ENCODE measurements around the gene NGLY1.
A peak's percentile ranks its signal among the peaks of the same experiment; 100 is the strongest.

NGLY1 gene, protein sequence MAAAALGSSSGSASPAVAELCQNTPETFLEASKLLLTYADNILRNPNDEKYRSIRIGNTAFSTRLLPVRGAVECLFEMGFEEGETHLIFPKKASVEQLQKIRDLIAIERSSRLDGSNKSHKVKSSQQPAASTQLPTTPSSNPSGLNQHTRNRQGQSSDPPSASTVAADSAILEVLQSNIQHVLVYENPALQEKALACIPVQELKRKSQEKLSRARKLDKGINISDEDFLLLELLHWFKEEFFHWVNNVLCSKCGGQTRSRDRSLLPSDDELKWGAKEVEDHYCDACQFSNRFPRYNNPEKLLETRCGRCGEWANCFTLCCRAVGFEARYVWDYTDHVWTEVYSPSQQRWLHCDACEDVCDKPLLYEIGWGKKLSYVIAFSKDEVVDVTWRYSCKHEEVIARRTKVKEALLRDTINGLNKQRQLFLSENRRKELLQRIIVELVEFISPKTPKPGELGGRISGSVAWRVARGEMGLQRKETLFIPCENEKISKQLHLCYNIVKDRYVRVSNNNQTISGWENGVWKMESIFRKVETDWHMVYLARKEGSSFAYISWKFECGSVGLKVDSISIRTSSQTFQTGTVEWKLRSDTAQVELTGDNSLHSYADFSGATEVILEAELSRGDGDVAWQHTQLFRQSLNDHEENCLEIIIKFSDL

DNA sequence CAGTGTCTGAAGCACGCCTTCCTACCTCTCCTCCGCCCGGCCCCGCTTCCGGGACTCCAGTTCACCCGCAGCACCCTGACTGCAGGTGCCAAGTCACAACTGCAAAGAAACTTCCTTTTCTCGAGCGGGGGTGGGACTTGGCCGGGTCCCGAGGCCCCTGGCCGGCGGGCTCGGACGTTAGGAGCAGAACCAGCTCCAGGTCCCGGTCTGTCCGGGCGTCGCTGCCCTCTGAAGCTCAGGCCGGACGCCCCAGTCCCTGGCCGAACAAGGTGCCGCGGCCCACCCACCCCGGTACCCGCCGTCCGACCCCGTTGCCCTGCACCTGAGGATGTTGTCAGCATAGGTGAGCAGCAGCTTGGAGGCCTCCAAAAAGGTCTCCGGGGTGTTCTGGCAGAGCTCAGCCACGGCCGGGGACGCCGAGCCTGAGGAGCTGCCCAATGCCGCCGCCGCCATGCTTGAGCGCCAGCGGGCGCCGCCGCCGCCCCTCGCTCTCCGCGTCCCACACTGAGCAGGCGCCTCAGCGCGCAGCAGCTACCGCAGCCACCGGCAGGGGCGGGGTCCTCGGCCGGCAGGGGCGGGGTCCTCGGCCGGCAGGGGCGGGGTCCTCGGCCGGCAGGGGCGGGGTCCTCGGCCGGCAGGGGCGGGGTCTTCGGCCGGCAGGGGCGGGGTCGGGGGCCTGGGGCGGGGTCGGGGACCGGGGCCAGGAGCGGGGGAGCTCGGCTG lies at the start of gene NGLY1:
Gene NGLY1 (minus strand): TSS at position 506 of the 723 bp plus-strand sequence. CDS start 53 bp downstream, at position 453.
- peak; percentile 91 for DNase-seq

DNA sequence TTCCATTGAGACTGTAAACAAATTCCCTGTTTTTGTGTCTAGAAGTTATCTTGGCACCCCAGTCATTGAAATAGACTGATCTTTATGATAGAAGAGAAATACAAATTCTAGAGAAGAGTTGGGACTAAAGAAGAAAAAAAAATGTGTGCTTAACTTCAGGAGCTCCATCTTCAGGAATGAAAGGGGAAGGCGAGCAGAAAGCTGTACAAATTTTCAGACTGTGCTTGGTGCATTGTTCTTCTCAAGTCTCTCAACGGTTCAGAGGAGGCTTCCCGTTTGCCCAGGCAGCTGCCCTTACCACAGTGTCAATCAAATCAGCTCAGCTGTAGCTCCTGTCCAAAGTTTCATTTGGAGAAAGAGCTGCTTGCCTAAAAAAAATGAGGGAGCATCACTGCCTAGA lies 48.3 kb upstream of the NGLY1 start:
- peak; percentile 80 for DNase-seq

DNA sequence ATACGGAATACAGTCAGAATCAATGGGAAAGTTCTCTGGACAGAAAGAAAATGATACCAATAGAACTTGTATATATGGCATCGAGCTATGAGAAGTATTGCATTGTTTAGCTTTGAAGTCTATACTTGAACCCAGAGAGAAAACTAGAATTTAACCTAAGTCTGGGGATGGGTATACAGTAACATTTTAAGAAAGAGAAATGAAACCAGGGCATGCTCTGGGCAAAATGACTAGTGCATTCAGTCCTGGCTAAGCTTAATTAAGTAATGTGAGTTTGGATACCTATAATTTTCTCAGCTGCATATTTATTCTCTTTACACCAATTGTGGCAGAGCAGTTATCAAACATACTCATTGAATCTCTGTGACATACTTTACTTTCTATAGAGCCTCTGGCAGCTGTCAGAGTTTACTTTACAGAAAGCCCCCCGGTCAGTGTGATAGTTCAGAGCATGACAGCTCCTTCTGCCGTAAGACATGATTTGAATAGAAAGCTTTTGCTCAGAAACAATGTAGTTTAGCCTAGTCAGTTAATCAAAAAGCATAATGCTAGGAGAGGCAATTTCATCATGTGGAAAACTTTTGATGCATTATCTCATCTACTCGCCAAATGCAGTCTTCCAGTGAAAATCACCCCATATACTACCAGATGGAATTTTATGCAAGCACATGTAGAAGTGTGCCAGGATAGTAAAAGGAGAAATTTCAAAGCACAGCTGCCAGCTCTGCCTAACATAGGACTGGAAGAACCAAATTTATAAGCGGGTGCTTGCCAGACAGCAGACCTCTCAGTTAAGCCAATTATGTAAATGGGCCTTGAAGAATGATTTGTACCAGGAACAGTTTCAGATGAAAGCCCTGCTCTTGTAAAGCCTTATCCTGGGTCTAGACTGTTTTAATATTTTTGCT lies 47.4 kb upstream of the NGLY1 start:
- DNase-seq, result peak; percentile 87

DNA sequence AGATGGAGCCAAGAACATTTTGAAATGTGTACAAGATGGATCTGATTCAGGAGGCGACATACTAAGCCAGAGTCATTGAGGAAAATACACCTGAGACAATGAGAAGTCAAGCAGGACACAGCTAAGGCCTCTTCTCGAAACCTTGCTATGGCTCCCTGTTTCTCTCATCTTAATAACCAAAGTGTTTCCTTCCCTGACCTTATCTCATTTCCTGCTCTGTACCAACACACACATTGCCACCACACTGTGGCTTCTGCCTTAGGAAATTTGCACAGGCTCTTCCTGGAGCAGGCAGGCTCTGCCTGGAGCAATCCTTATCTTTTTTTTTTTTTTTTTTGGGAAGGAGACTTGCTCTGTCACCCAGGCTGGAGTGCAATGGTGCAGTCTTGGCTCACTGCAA lies 43.3 kb upstream of the NGLY1 start:
- no peak for DNase-seq

DNA sequence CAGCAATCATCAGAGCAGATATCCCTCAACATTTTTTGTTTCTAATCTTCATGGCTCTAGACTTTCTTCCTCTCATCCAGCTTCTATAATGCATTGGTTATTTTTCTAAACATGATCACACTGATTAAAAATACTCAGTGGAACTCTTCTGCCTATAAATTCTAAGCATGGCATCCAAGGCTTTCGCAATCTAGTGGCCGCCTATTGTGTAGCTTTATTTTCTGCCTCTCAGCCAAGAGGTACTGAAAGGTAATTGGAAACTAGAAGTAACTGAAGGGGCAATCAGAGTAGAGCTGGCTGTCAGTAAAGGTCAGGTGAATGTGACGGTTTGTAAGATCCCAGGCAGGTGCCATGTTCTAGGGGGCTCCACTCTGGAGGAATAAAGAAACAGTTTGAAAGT lies 40.1 kb upstream of the NGLY1 start:
- DNase-seq, result no peak

DNA sequence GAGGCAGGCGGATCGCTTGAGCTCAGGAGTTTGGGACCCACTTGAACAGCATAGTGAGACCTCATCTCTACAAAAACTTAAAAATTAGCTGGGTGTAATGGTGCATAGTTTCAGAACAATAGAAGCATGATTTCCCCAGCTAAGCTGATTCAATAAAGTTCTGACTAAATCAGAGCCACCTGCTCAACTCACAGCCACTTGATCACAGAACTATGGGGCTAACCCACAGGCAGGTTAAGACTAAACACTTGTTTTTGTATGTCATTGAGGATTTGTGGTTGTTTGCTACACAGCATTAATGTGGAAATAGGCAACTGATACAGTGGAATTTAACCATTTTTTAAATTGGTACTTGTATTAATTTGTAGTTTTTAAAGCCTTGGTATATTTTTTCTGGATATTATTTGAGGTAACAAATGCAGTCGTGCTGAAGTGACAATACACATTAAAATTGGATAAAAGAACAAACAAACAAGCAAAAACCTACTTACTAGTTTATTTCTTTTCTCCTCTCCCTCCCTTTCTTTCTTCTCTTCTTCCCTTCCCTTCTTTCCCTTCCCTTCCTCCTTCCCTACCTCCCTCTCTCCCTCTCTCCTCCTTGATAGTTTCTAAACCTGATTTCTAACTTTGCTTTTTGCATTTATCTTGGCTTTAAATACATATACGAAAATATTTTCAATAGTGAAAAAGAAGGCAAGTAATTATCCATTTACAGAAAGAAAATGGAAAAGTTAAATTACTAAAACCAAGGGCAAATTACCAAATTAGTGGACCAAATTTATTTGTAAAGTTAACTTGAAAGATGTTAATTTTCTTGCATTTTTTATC lies 38.7 kb upstream of the NGLY1 start:
- DNase-seq, result no peak

DNA sequence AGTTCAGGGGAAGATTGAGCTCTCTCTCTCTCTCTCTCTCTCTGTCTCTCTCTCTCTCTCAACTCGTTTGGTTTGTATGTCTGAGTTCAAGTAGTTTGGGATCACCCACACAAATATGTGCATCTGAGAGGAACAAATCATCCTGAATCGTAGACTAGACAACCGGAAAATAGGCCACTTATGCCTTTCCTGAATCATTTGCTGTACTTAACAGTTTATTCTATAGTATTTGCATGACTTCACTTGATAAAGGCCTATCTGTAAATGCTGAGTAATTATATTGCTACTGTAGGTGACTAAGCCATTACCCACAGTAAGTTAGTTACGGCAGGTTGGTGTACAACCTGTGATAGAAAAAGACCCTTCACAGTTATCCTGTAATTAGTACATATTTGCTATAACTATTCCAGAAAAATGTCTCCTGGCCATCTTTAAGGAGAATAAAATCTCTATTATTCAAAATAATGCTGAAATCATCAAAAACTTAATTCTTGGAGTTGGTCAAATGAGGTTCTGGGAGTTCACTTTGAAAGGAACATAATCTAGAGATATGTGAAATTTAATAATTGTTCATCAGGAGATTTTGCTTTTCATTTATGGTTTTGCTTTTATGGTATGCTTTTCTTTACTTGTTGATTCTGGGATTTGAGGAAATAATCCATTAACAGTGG lies 37.7 kb upstream of the NGLY1 start:
- DNase-seq, result no peak

DNA sequence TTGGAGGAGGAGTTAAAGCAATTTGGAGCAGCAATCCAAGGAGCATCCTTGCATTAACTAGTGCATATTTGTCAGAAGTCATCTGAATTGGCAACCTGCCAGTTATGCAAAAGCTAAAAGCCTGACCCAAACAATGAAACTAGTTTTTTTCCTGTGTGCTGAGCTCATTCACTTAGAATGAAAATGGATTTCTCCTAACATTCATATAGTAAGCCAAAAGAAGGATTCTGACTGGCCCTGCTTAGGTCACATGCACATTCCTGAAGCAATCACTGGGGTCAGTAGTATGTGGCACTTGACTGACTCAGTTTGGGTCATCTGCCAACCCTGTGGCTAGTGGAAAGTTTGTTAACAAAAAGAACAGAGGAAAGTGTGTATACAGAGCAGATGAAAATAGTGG lies 37.1 kb upstream of the NGLY1 start:
- DNase-seq, result peak; percentile 50

DNA sequence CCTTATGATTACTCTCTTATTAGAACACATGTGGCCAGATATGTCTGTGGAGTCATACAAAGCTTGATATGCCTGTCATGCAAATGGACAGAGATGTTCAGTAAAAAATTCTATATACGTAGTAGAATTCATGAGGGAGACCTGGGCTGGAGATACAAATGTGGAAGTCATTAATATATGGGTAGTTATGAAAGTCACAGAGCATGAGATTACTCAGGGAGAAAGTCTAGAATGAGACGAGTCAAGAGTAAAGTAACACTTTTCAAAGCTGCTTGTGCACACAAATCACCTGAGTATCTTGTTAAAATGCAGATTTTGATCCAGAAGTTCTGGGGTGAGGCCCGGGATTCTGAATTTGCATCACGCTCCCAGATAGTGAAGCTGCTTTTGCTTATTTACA lies 35.1 kb upstream of the NGLY1 start:
- no peak for DNase-seq

DNA sequence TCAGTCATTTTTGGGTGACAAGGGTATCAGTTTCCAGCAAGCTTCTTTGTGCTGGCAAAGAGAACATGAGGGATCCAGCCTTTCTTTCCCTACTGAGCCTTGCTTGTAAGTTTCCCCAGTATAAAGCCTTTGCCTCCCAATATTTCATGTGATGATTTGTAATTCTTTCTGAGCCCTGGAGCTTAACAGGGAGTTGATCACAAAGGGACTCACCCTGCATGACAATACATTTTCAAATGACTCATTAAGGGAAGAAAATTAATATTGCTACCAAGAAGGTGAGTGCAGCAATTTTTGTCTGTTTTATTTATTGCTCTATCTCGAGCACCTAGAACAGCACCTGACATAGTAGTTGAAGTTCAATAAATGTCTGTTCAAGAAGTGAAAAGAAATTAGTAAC lies 34.4 kb upstream of the NGLY1 start:
- DNase-seq, result no peak

DNA sequence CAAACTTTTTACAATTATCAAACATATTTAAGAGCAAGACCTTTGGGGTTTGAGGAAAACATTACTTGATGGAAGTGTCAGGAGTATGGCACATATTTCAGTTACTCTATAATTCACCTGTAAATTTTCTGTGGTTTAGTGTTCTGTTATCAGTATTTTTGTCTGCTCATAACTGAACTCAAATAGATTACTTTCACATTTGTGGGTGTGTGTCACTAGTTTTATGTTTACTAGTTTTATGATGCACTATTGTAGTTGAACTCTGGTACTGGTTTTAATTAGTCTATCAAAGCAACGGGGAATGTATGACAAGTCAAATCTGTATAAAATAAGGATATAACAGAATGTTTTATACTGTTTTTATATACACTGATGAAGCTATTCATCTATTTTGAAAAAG lies 33.9 kb upstream of the NGLY1 start:
- no peak for DNase-seq

DNA sequence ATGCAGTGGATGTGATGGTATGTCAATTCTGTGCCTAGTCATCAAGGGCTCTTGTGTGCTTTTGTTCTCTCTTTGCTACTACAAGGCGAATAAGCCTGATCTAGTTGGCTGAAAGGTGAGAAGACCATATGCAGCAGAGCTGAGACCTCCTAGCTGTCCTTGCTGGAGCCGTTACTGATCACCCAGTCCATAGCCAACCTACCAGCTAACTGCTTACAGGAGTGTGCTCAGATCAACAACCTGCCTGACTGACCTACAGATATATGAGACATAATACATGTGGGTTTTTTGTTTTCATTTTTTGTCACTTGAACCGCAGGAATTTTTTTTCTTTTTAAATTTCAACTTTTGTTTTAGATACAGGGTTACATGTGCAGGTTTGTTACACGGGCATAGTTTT lies 29.4 kb upstream of the NGLY1 start:
- DNase-seq, result no peak

DNA sequence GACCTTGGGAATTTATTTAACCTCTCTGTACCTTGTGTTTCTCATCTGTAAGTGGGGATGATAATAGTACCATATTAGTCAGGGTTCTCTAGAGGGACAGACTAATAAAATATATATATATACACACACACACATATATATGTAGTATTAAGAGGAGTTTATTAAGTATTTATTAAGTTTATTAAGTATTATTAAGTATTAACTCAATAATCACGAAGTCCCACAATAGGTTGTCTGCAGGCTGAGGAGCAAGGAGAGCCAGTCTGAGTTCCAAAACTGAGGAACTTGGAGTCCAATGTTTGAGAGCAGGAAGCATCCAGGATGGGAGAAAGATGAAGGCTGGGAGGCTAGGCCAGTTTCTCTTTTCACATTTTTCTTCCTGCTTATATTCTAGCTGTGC lies 21.4 kb upstream of the NGLY1 start:
- no peak for DNase-seq

DNA sequence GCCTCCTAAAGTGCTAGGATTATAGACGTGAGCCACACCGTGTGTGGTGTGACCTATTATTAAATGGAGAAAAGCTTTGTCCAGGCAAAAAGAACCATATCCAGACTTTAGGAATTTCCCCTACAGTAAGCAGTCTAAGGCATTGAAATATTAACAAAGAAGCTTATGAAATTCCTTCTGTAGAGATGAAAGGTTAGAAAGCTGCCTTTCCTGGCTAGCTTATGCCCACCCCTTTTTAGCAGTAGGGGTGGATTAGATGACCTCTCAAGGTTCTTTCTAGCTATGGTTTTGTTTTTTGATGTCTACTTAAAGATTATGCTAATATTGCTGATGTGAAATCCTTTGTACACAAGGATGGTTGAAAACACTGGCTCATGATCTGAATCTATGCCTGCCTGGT lies 20.6 kb upstream of the NGLY1 start:
- no peak for DNase-seq

DNA sequence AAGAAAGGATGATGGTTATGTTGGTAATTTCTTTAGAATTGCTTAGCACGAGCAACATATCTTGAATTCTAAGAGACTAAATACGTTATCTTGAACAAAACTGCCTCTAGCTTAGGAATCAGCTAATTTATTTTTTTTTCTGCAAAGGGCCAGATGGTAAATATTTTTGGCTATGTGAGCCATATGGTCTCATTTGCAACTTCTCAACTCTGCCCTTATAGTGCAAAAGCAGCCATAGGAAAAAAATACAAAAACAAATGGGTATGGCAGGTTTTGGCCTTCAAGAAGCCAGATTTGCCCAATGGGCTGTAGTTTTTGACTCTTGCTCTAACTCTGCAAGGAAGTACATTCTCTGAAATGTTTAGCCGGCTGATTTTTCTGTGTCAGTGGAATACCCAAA lies 18.5 kb upstream of the NGLY1 start:
- no peak for DNase-seq

DNA sequence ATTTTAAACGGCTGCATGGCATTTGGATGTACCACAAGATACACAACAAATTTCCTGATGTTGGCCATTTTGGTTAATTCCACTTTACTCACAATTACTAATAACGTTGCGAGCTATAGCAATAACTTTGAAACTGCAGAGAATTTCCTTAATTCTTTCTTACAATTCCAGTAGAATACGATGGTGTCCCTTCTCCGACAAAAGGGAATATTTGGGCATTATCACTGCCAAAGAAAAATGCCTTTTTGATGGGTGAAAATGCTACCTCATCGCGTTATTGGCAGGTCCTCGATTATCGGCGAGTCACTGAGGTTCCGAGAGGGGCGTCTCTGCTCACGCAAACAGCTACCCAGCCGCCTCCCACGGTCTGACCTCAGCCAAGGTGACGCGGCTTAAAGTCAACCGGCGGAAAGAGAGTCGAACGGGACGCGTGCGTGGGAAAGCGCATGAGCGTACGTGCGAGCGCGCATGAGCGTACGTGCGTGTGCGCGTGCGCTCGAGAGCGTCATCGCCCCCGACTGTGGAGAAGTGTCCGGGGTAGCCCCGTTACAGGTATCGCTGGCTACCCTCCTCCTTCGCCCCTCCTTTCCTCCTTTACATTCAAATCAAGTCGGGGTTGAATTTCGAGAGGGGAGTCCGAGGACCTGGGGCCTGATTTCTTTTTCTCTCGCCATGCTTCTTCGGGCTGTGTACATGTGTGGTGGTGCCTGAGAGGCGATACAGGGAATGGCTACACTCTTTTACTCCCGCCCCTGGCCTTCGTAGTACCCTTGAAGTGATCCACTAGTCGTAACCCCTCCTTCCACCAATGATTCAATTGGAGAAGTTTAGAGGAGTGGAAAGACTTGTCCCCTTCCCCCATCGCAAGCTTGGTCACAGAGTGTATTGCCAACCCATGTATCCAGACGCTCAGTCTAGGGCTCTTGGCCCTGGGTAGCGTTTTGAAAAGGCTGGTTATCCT lies 6.6 kb upstream of the NGLY1 start, which contains the start of gene OXSM:
Gene OXSM (plus strand): TSS at position 495 of the 961 bp plus-strand sequence. CDS start 931 bp downstream, outside the sequence.
- peak; percentile 96 for DNase-seq

DNA sequence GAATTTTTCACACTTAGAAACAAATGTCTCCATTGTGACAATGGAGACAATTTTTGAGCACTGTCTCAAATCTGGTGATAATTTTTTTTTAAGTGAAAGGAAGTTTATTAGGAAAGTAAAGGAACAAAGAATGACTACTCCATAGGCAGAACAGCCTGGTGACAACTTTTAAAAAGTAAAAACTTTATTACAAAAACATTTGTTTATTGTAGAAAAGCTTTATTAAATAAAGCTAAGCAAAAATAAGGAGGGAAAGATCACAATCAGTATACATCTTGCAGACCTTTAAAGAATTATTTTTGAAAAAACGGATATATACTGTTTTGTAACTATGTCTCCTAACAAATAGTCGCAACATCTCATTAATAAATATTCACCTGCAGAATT lies 6.0 kb upstream of the NGLY1 start:
- no peak for DNase-seq

DNA sequence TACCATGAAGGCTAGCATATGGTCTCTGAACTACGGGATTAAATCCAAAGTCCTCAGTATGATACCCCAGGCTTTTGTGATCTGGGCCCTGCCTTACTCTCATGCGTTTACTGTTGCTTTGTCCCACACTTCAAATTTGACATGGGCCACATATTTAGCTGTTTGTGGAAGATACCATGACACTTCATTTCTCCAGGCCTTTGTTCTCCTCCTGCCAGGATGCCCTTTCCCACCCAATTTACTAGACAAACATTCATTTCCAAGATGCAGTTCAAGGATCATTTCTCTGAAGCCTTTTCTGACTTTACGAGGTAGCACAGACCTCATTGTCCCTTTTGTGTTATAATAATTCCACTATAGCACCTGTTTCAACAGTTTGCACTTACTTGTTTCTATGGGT lies 4.4 kb upstream of the NGLY1 start:
- DNase-seq, result no peak

DNA sequence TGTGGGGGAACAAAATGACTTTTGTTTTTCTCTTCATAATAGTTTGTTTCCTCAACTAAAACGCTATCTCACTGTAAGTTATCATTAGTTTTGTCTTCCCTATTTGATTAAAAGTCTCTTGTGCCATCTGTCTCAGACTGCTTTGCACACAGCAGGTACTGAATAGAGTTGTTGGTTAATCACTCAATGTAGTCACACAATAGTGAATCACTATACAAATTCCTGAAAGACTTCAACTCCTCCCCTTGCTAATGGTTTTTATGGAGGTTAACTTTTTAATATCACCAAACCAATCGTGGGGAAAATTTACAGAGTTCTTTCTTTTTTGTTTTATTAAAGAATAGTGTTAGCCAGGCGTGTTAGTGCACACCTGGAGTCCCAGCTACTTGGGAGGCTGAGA lies 2.6 kb upstream of the NGLY1 start:
- no peak for DNase-seq

DNA sequence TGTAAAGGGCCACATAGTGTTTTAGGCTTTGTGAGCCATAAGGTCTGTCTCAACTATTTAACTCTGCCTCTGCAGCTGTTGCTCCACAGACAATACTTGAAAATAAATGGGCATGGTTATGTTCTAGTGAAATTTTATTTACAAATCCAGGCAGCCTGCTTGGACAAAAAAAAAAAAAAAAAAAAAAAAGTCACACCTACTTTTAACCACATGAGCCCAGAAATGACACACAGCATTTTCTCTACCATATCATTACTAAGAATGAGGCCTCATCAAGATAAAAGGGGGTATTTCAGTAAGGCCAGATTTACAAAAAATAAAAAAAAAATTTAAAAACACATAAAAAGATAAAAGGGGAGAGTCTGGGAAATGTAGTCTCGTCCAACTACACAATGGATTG lies 1.7 kb upstream of the NGLY1 start:
- DNase-seq, result no peak

Data from eye (tissue), 1 donor.